HG02623 (cell line): ENCODE data around the gene ZNF76.
A peak's percentile ranks its signal among the peaks of the same experiment; 100 is the strongest.

Source experiments
- ATAC-seq: cut with Tn5 transposase; IDR thresholded peaks from one replicate; pipeline ENCODE4 v1.9.1; 2021; ENCODE audit warnings: moderate library complexity; ENCODE audit not compliant: unreplicated experiment

ZNF76 gene

GRCh38 chr6:35236223-35236622, 23.3 kb upstream of the ZNF76 start:
- no peak for ATAC-seq

- no peak for ATAC-seq
Measured at GRCh38 chr6:35237476-35237875, 22.1 kb upstream of the ZNF76 start.

GRCh38 chr6:35238843-35239289, 20.7 kb upstream of the ZNF76 start:
- no peak for ATAC-seq

GRCh38 chr6:35239581-35239980, 20.0 kb upstream of the ZNF76 start:
- ATAC-seq = no peak

GRCh38 chr6:35240838-35241801, 18.4 kb upstream of the ZNF76 start:
- ATAC-seq = no peak

- ATAC-seq = no peak
Measured at GRCh38 chr6:35242486-35242885, 17.0 kb upstream of the ZNF76 start.

GRCh38 chr6:35242906-35243305, 16.6 kb upstream of the ZNF76 start:
- no peak for ATAC-seq

GRCh38 chr6:35243386-35243958, 16.1 kb upstream of the ZNF76 start:
- ATAC-seq = no peak

GRCh38 chr6:35244551-35244950, 15.0 kb upstream of the ZNF76 start:
- ATAC-seq = no peak

GRCh38 chr6:35247642-35248231, 11.8 kb upstream of the ZNF76 start:
- ATAC-seq = no peak

GRCh38 chr6:35248300-35248699, 11.2 kb upstream of the ZNF76 start:
- no peak for ATAC-seq

- no peak for ATAC-seq
Measured at GRCh38 chr6:35248965-35249364, 10.6 kb upstream of the ZNF76 start.

GRCh38 chr6:35251949-35252348, 7.6 kb upstream of the ZNF76 start:
- no peak for ATAC-seq

- ATAC-seq = no peak
Measured at GRCh38 chr6:35253249-35253648, 6.3 kb upstream of the ZNF76 start.

GRCh38 chr6:35258336-35258735, 1.2 kb upstream of the ZNF76 start:
- no peak for ATAC-seq

GRCh38 chr6:35258858-35259193, 709 bp upstream of the ZNF76 start:
- peak; percentile 7 for ATAC-seq

GRCh38 chr6:35259948-35260590, 534 bp downstream of the ZNF76 start:
- peak; percentile 31 for ATAC-seq

- ATAC-seq = no peak
Measured at GRCh38 chr6:35260591-35261570, 1.3 kb downstream of the ZNF76 start.

GRCh38 chr6:35262596-35262995, 3.1 kb downstream of the ZNF76 start:
- ATAC-seq = no peak

- no peak for ATAC-seq
Measured at GRCh38 chr6:35264550-35265274, 5.2 kb downstream of the ZNF76 start.
